T-helper 17 cell (primary cell): ENCODE data around the gene SLC17A9. TPM values are rescaled to one million over a fixed set of nuclear protein-coding genes. Genes with fewer than 3 reads are reported as not detected.
A peak's percentile ranks its signal among the peaks of the same experiment; 100 is the strongest.

ENCODE experiments used
- ATAC-seq: fragments of 150-1000 bp; cut with Tn5 transposase; 2 replicates; pipeline ENCODE4 v1.10.0; 2021; ENCODE audit warnings: mild to moderate bottlenecking, moderate library complexity
- DNase-seq, 3 donors: peaks; one replicate each; pipeline versions ENCODE4 v3.0.0 to v3.0.0-alpha.2; 2020 to 2021
- H3K9me3 ChIP-seq: one replicate; pipeline ENCODE4 v1.7.0; 2013; ENCODE audit warnings: low read length, mild to moderate bottlenecking; ENCODE audit not compliant: control insufficient read depth, poor library complexity, severe bottlenecking
- H3K27ac Mint-ChIP-seq: one replicate; pipeline ENCODE4 v1.8.0; 2022; ENCODE audit warnings: mild to moderate bottlenecking, moderate library complexity, mixed read lengths
- H3K27me3 Mint-ChIP-seq: one replicate; pipeline ENCODE4 v1.8.0; 2022; ENCODE audit warnings: mixed read lengths
- H3K36me3 Mint-ChIP-seq: one replicate; pipeline ENCODE4 v1.8.0; 2022; ENCODE audit warnings: low read depth, mixed read lengths
- H3K4me1 Mint-ChIP-seq: one replicate; pipeline ENCODE4 v1.8.0; 2022; ENCODE audit warnings: mild to moderate bottlenecking, mixed read lengths
- H3K4me3 Mint-ChIP-seq: one replicate; pipeline ENCODE4 v1.8.0; 2022; ENCODE audit warnings: mild to moderate bottlenecking, moderate library complexity, mixed read lengths
- total RNA-seq, 4 donors: library from RNA in 2 of 4; stranded (reverse) in 2 of 4; gene quantifications; one replicate each; pipeline ENCODE4 v1.2.3 and lab custom pipeline; 2022 to 2026

SLC17A9 gene
- total RNA-seq, 2 donors from 2014 or later, result 0.89 to 2.4 TPM

DNA sequence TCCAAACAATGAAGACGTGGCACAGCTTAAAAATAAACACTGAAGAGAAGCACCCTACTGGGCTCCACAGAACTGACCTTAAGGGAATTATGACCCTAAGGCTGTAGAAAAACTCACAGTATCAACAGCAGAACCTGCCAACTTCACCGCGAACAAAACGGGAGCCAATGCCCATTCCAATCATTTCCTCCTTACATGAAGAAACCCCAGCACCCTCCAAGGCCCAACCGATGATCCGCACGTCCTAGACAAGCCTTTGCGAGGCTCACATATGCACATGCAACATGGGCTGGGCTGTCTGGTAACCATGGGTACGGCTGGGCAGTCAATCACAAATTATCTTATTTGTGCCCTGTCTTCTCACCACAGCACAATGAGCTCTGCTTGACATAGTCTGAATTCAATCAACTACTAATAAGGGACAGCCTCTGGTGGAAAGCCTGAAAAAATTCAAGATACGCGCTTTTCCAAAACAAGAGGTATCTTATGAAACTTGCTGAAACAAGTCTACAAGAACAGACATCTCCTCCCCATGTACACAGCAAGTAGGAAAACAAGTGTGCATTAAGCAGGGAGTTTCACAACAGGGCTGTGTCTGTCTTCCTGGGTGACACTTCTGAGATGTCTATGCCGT lies 27.9 kb upstream of the SLC17A9 start:
- ATAC-seq (peak; percentile 23), DNase-seq (peak in 1 of 3 donors; percentile 42)
- peaks cover 2% of the 10 kb centered on the region for H3K36me3 Mint-ChIP-seq
- H3K27me3 Mint-ChIP-seq, result no peaks in the 10 kb centered on the region
- H3K4me3 Mint-ChIP-seq, result peak overlapping the region; percentile 91
- H3K4me1 Mint-ChIP-seq, result peaks cover 56% of the 10 kb centered on the region
- H3K27ac Mint-ChIP-seq, result peak overlapping the region; percentile 98
- H3K9me3 ChIP-seq, result no peaks in the 10 kb centered on the region

DNA sequence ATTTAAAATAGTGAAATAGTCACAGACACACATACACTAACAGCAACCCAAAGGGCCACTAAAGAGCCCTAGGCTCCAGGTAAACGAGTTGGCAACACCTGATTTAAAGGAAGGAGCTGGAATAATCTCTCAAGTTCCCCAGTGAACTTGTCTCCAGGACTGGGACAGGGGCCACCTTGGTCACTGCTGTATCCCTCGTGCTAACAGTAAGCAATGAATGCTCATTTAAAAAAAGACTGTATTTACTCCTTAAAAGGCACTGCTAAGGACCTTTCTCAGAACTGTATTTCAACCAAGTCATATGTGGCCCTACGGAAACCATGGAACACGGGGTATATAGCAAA lies 27.5 kb upstream of the SLC17A9 start:
- Mint-ChIP-seq H3K4me3 (peak overlapping the region; percentile 91), H3K36me3 (peaks cover 2% of the 10 kb centered on the region), H3K27ac (peak overlapping the region; percentile 98), H3K27me3 (no peaks in the 10 kb centered on the region), H3K4me1 (peaks cover 55% of the 10 kb centered on the region)
- DNase-seq (no peak), ATAC-seq (no peak)
- no peaks in the 10 kb centered on the region for H3K9me3 ChIP-seq

DNA sequence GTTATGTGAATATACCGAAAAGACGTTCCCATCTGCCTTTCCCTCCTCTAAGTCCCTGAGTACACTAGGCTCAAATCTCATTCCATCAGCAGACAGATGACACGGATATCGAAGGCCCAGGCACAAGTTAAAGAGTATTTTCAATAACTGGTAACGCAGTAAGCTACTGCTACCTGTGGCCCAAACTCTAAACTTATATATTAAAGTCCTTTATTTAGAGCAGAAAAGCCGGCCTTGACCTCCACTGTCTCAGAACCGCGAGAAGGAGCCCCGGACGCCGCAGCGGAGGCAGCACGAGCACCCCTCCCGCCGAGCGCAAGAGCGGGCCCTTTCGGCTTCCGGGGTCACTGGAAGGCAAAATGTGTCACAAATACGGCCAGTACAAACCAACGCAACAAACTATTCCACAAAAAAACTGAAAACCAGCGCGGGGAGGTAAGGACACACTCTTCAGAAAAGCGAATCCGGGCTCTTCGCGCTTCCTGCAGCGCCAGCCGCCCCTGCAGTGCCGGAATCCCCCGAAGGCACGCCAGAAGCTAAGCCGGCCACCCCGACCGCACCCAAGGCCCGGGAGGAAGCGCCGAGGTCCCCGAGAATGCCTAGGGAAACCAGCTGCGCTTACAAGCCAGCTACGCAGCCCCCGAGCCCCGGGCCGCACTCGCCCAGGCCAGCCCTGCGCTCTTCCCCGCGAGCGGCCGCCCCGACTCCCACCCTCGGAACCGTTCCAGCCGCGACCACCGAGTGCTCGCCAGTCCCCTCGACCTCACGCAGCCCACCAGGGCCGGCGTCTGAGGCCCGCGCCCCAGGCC lies 26.9 kb upstream of the SLC17A9 start:
- DNase-seq (peak; percentile 38 to 55 (median 54)), ATAC-seq (peak; percentile 31)
- peaks cover 53% of the 10 kb centered on the region for H3K4me1 Mint-ChIP-seq
- peak overlapping the region; percentile 91 for H3K4me3 Mint-ChIP-seq
- H3K36me3 Mint-ChIP-seq, result peaks cover 2% of the 10 kb centered on the region
- H3K27me3 Mint-ChIP-seq, result no peaks in the 10 kb centered on the region
- no peaks in the 10 kb centered on the region for H3K9me3 ChIP-seq
- peak overlapping the region; percentile 98 for H3K27ac Mint-ChIP-seq

DNA sequence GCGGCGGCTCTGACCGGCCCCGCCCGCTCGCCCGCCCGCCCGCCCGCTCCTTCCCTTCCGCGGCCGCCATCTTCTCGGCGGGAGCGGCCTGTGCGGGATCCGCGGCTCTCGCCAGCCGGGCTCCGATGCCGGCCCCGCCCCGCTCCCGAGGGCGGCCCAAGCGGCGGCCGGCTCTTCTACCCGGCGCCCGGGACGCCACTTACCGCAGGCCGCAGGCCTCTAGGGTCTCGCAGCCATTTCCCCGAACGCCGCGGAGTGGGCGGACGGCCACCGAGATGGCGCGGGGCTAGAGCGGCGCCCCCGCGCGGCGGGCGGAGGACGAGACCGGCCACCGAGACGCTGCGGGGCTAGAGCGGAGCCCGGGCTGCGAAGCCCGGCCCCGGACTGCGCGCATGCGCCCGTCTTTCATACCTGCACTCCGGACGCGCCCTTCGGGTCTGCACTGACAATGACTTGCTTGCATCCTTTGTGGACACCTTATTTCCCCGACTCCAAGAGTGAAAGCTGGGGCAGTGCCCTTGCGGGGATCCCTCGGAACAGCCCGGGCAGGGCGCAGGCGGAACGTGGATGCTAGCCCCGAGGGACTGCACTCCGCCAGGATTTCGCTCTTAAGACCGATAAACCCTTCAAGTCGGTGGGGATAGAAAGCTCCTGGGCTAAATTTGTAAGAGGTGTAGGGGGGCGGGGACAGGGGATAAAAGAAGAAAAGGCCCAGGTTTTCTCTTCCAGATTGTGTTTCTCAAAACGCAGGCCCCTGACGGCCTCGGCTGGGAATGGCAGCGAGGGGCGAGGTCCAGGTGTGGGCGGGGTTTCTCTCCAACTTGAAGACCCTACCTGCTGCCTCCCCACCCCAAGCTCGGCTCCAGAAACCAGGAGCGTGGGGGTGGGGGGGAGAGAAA lies 26.0 kb upstream of the SLC17A9 start, which contains the start of gene DIDO1:
Gene DIDO1 (minus strand): TSS at position 277 of the 899 bp plus-strand sequence.
- no peaks in the 10 kb centered on the region for H3K9me3 ChIP-seq
- Mint-ChIP-seq H3K27ac (peak within 1 kb of the TSS; percentile 98), H3K4me3 (peak within 1 kb of the TSS; percentile 94), H3K36me3 (no peaks in the 10 kb centered on the region), H3K4me1 (peaks cover 48% of the 10 kb centered on the region), H3K27me3 (no peaks in the 10 kb centered on the region)
- peak; percentile 82 for ATAC-seq
- DNase-seq, result peak; percentile 83 to 89 (median 88)

DNA sequence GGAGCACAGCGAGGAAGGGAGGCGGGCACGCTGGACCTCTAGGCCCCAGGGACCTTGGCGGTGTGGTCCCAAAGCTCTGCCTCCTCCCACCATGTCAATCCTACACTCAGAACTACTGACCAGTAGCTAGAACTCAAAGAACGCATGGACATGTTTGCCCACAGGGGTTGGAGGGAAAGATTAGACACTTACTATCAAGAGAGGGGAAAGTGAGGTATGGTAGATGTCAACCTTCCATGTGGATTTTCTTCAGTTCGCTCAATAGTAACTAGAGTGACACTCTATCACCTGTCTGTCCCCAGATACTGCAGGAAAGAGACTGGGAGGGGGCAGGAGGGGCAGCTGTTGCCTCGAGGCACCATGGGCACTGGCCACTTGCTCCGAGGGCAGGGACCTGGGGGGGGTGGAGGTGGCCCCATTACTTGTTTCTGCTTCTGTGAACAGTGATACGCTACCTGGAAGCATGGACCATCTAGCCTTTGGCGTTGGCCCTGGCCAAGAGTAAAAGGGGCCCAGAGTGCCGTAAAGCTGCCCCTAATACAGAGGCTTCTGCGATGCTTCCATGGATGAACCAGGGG lies 25.3 kb upstream of the SLC17A9 start:
- no peaks in the 10 kb centered on the region for H3K9me3 ChIP-seq
- Mint-ChIP-seq H3K27ac (peak overlapping the region; percentile 93), H3K27me3 (no peaks in the 10 kb centered on the region), H3K4me3 (peak overlapping the region; percentile 94), H3K36me3 (no peaks in the 10 kb centered on the region), H3K4me1 (peaks cover 46% of the 10 kb centered on the region)
- DNase-seq, result no peak
- no peak for ATAC-seq

GRCh38 chr20:62928246-62928939 lies 24.1 kb upstream of the SLC17A9 start:
- no peaks in the 10 kb centered on the region for H3K36me3 Mint-ChIP-seq
- peak overlapping the region; percentile 93 for H3K27ac Mint-ChIP-seq
- peaks cover 45% of the 10 kb centered on the region for H3K4me1 Mint-ChIP-seq
- H3K9me3 ChIP-seq, result no peaks in the 10 kb centered on the region
- ATAC-seq (no peak), DNase-seq (no peak)
- H3K27me3 Mint-ChIP-seq, result no peaks in the 10 kb centered on the region
- H3K4me3 Mint-ChIP-seq, result peak overlapping the region; percentile 96

DNA sequence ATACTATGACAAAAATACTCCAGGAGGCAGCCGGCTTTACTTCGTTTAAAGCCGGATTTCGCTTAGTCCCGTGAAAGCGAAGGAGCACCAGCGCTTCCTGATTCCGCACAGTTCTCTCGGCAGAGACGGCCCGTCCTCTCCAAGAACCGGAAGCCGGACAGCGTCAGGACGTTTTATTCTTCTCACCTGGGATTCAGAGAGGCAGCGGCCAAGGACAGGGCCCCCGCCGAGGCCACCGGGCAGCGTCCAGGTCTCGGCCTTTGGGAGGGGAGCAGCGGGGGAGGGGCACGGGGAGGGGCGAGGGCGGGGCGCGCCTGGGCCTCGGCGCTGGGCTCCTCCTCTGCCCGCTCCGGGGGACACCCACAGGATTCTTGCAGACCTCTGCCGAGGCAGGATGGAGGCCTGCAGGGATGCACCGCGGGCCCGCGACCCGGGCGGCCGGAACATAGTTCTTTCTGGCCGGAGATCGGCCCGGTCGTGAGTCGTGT lies 23.4 kb upstream of the SLC17A9 start:
- Mint-ChIP-seq H3K27me3 (no peaks in the 10 kb centered on the region), H3K4me1 (peaks cover 43% of the 10 kb centered on the region), H3K27ac (peak overlapping the region; percentile 93), H3K36me3 (no peaks in the 10 kb centered on the region), H3K4me3 (peak overlapping the region; percentile 96)
- peak; percentile 46 for ATAC-seq
- peak; percentile 43 to 60 (median 59) for DNase-seq
- no peaks in the 10 kb centered on the region for H3K9me3 ChIP-seq

DNA sequence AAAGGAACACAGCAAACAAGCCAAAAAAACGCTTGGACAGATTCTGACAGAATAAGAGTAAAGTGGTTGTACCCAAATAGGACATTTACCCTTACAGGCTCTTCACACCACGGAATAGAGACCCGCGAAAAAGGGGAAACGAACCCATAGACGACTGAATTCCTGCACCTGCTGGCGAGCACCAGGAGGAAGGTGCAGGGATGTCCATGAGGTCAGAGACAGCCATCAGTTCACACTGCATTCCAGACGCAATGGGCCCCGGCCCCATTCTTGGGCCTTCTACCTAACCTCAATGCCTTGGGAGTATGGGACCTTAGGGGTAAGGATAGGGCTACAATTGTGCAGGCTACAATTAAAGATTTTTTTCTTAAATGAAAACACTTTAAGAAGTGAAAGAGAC lies 21.0 kb upstream of the SLC17A9 start:
- DNase-seq, result no peak

GRCh38 chr20:62933966-62934365 lies 18.5 kb upstream of the SLC17A9 start:
- H3K9me3 ChIP-seq, result no peaks in the 10 kb centered on the region
- no peak overlapping the region for H3K27ac Mint-ChIP-seq
- DNase-seq (no peak), ATAC-seq (no peak)
- H3K36me3 Mint-ChIP-seq, result no peaks in the 10 kb centered on the region
- H3K4me3 Mint-ChIP-seq, result no peak overlapping the region
- H3K27me3 Mint-ChIP-seq, result no peaks in the 10 kb centered on the region
- H3K4me1 Mint-ChIP-seq, result peaks cover 24% of the 10 kb centered on the region

More for the DNA sequence above, 21.0 kb upstream of the SLC17A9 start:
- Mint-ChIP-seq H3K27me3 (no peaks in the 10 kb centered on the region), H3K27ac (no peak overlapping the region), H3K4me1 (peaks cover 30% of the 10 kb centered on the region), H3K4me3 (no peak overlapping the region), H3K36me3 (no peaks in the 10 kb centered on the region)
- H3K9me3 ChIP-seq, result no peaks in the 10 kb centered on the region
- ATAC-seq, result no peak

GRCh38 chr20:62935204-62935967 lies 17.1 kb upstream of the SLC17A9 start:
- H3K9me3 ChIP-seq, result no peaks in the 10 kb centered on the region
- Mint-ChIP-seq H3K4me3 (no peak overlapping the region), H3K4me1 (peaks cover 26% of the 10 kb centered on the region), H3K27ac (no peak overlapping the region), H3K27me3 (no peaks in the 10 kb centered on the region), H3K36me3 (no peaks in the 10 kb centered on the region)
- ATAC-seq (no peak), DNase-seq (no peak)

DNA sequence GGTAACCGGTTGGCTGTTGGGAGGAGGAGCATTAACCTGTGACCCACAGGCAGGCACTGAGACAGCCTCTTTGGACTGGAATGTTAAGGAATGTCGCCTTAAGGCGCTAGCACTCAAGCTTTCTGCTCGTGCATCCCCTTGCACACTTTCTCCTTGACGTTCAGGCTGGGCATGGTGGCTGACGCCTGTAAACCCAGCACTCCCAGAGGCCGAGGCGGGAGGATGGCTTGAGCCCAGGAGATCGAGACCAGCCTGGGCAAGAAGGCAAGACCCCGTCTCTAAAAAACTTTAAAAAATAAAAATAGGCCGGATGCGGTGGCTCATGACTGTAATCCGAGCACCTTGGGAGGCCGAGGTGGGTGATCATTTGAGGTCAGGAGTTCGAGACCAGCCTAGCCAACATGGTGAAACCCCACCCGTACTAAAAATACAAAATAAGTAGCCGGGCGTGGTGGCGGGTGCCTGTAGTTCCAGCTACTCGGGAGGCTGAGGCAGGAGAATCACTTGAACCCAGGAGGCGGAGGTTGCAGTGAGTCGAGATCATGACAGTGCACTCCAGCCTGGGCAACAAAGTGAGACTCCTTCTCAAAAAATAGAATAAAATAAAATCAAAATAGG lies 16.4 kb upstream of the SLC17A9 start:
- no peaks in the 10 kb centered on the region for H3K9me3 ChIP-seq
- peak overlapping the region; percentile 98 for H3K4me3 Mint-ChIP-seq
- H3K4me1 Mint-ChIP-seq, result peaks cover 26% of the 10 kb centered on the region
- H3K27me3 Mint-ChIP-seq, result no peaks in the 10 kb centered on the region
- no peaks in the 10 kb centered on the region for H3K36me3 Mint-ChIP-seq
- no peak for DNase-seq
- ATAC-seq, result no peak
- no peak overlapping the region for H3K27ac Mint-ChIP-seq
